SK-N-SH (cell line): ENCODE results near the gene CASK. TPM values are rescaled to one million over a fixed set of nuclear protein-coding genes. Genes with fewer than 3 reads are reported as not detected.

ENCODE experiments used
- CTCF ChIA-PET: fragments of 300-600, 350-600 bp; formaldehyde crosslinking; extraction: SDS; loops from one replicate; lab custom pipeline; 2021; lab: Yijun Ruan, JAX
- POLR2A ChIA-PET: fragments of 350-600 bp; sonication (Branson Sonifier 250); formaldehyde crosslinking; extraction: SDS; loops from one replicate; lab custom pipeline; 2020; ENCODE audit warnings: antibody characterized with exemption, inconsistent platforms; lab: Yijun Ruan, JAX
- DNase-seq: peaks from one replicate; pipeline ENCODE4 v3.0.0; 2012
- H2AFZ ChIP-seq: fragments of 200-600 bp; sonication (generic); 2 replicates; pipeline ENCODE4 v1.8.1; 2016; ENCODE audit warnings: antibody characterized with exemption, mild to moderate bottlenecking, low read depth
- H3F3A ChIP-seq: fragments of 200-600 bp; sonication (generic); replicated peaks from 2 replicates; pipeline ENCODE3; 2016; ENCODE audit warnings: antibody characterized with exemption, mild to moderate bottlenecking; ENCODE audit not compliant: insufficient read depth
- H3K27ac ChIP-seq, 2 experiments: fragments of 200-500 bp in 1 of 2; fragments of 200-600 bp in 1 of 2; sonication (Bioruptor generic) in 1 of 2; sonication (generic), shearing (Covaris generic) in 1 of 2; 2 replicates each; pipeline versions ENCODE4 v1.5.1 to v1.6.1; 2014 to 2016; ENCODE audit warnings: low read depth in 2 of 2, inconsistent platforms in 1 of 2, low read length in 1 of 2, mild to moderate bottlenecking in 1 of 2, mixed read lengths in 1 of 2
- H3K27me3 ChIP-seq: fragments of 200-600 bp; sonication (generic), shearing (Covaris generic); 2 replicates; pipeline ENCODE4 v1.6.1; 2016; ENCODE audit warnings: mixed run types; ENCODE audit not compliant: insufficient read depth
- H3K36me3 ChIP-seq, 2 experiments: fragments of 200-500 bp in 1 of 2; fragments of 200-600 bp in 1 of 2; sonication (Bioruptor generic) in 1 of 2; sonication (generic) in 1 of 2; replicated peaks in 1 of 2; 2 replicates each; pipeline versions ENCODE3 to v1.5.1; 2014 to 2016; ENCODE audit warnings: low read length in 1 of 2, mild to moderate bottlenecking in 1 of 2; ENCODE audit not compliant: insufficient read depth in 2 of 2, control insufficient read depth in 1 of 2
- H3K4me1 ChIP-seq, 2 experiments: fragments of 200-500 bp in 1 of 2; fragments of 200-600 bp in 1 of 2; sonication (Bioruptor generic) in 1 of 2; sonication (generic), shearing (Covaris generic) in 1 of 2; 2 replicates each; pipeline versions ENCODE4 v1.5.1 to v1.6.1; 2014 to 2016; ENCODE audit warnings: low read depth in 1 of 2, low read length in 1 of 2, mixed run types in 1 of 2; ENCODE audit not compliant: insufficient read depth in 2 of 2, control insufficient read depth in 1 of 2
- H3K4me2 ChIP-seq: fragments of 200-600 bp; sonication (generic), shearing (Covaris generic); 2 replicates; pipeline ENCODE4 v1.6.1; 2017; ENCODE audit warnings: mixed run types
- H3K4me3 ChIP-seq, 2 experiments: fragments of 200-500 bp in 1 of 2; fragments of 200-600 bp in 1 of 2; sonication (Bioruptor generic) in 1 of 2; sonication (generic), shearing (Covaris generic) in 1 of 2; 2 replicates each; pipeline versions ENCODE4 v1.5.1 to v1.8.1; 2014 to 2016; ENCODE audit warnings: low read depth in 2 of 2, inconsistent platforms in 1 of 2, low read length in 1 of 2, mild to moderate bottlenecking in 1 of 2, mixed read lengths in 1 of 2, moderate library complexity in 1 of 2
- H3K79me2 ChIP-seq: fragments of 200-600 bp; sonication (generic); 2 replicates; pipeline ENCODE4 v1.8.1; 2017; ENCODE audit warnings: mild to moderate bottlenecking; ENCODE audit not compliant: insufficient read depth
- H3K9ac ChIP-seq: fragments of 200-600 bp; sonication (generic); 2 replicates; pipeline ENCODE4 v1.6.1; 2017; ENCODE audit warnings: mixed run types
- H3K9me2 ChIP-seq: fragments of 200-600 bp; sonication (generic); 2 replicates; pipeline ENCODE4 v1.6.1; 2017; ENCODE audit warnings: mixed run types
- H3K9me3 ChIP-seq: fragments of 200-600 bp; sonication (generic); 2 replicates; pipeline ENCODE4 v1.6.1; 2017; ENCODE audit warnings: mixed run types, mild to moderate bottlenecking, moderate library complexity
- H4K20me1 ChIP-seq: fragments of 200-600 bp; sonication (generic); 2 replicates; pipeline ENCODE4 v1.6.1; 2017; ENCODE audit warnings: mild to moderate bottlenecking, mixed run types; ENCODE audit not compliant: insufficient read depth
- FOSL2 ChIP-seq: IDR thresholded peaks from 2 replicates; pipeline ENCODE4 v1.4.0; 2012; ENCODE audit warnings: low read depth, mild to moderate bottlenecking, moderate library complexity, borderline replicate concordance
- FOXJ3 ChIP-seq: sonication (generic); formaldehyde crosslinking; IDR thresholded peaks from 2 replicates; pipeline ENCODE4 v1.5.1; 2020; ENCODE audit warnings: mild to moderate bottlenecking, missing genetic modification reagents
- FOXM1 ChIP-seq: IDR thresholded peaks from 2 replicates; pipeline ENCODE4 v1.4.0; 2012; ENCODE audit warnings: low read depth, mild to moderate bottlenecking
- GABPA ChIP-seq: IDR thresholded peaks from 2 replicates; pipeline ENCODE4 v1.4.0; 2012; ENCODE audit warnings: low read depth, mild to moderate bottlenecking
- MEF2A ChIP-seq: IDR thresholded peaks from 2 replicates; pipeline ENCODE4 v1.4.0; 2012; ENCODE audit warnings: low read depth, borderline replicate concordance
- MXI1 ChIP-seq: IDR thresholded peaks from 2 replicates; pipeline ENCODE4 v1.6.1; 2012; ENCODE audit warnings: mild to moderate bottlenecking, low read depth, low read length, improper control_type of control experiment
- NRF1 ChIP-seq: IDR thresholded peaks from 2 replicates; pipeline ENCODE4 v1.6.1; 2012; ENCODE audit warnings: low read depth, mild to moderate bottlenecking, low read length
- PBX3 ChIP-seq: IDR thresholded peaks from 2 replicates; pipeline ENCODE4; 2012
- RXRA ChIP-seq: IDR thresholded peaks from 2 replicates; pipeline ENCODE4 v1.4.0; 2012; ENCODE audit warnings: low read depth, mild to moderate bottlenecking, borderline replicate concordance
- USF2 ChIP-seq: fragments of 150-350 bp; IDR thresholded peaks from 2 replicates; pipeline ENCODE4 v1.6.1; 2017; ENCODE audit warnings: antibody characterized with exemption, low read length, low read depth, borderline replicate concordance
- YY1 ChIP-seq: IDR thresholded peaks from 2 replicates; pipeline ENCODE4 v1.4.0; 2012; ENCODE audit warnings: low read depth, mild to moderate bottlenecking
- ZBTB33 ChIP-seq: IDR thresholded peaks from 2 replicates; pipeline ENCODE4 v1.4.0; 2012; ENCODE audit warnings: low read depth, borderline replicate concordance
- WGBS: methylation state at CpG from one replicate; pipeline ENCODE4 v1.1.6; 2017; ENCODE audit warnings: low lambda C conversion rate; 5-methylcytosine and 5-hydroxymethylcytosine counted together
- polyA plus RNA-seq, 3 experiments: library from polyadenylated mRNA; depleted of rRNA; stranded (reverse); fragments of >200 nt; gene quantifications; 2 replicates each; pipeline ENCODE4 v1.2.3, GENCODE V29; 2012

Gene CASK
- polyA plus RNA-seq, 1 of the 3 experiments (the other 2 are of a cell fraction) = 7.0 TPM

GRCh38 chrX:41716767-41717473 lies 206.4 kb downstream of the CASK start:
- no peaks in the 10 kb centered on the region for H4K20me1 ChIP-seq
- H3K27ac ChIP-seq = no peak overlapping the region
- H3K4me3 ChIP-seq = no peak overlapping the region
- no peak overlapping the region for H3K4me2 ChIP-seq
- H3K36me3 ChIP-seq = no peaks in the 10 kb centered on the region
- no peaks in the 10 kb centered on the region for H3K9me3 ChIP-seq
- no peaks in the 10 kb centered on the region for H3K27me3 ChIP-seq
- DNase-seq = no peak
- no peak overlapping the region for H2AFZ ChIP-seq
- POLR2A ChIA-PET = no interaction called here
- TF ChIP-seq NRF1 (no peak), GABPA (no peak)
- H3K9ac ChIP-seq = no peak overlapping the region
- H3K9me2 ChIP-seq = no peaks in the 10 kb centered on the region
- no peaks in the 10 kb centered on the region for H3K4me1 ChIP-seq
- CTCF ChIA-PET = no interaction called here
- 49% methylated on average over 12 of the region's 12 CpGs for WGBS
- H3F3A ChIP-seq = no peaks in the 10 kb centered on the region
- no peaks in the 10 kb centered on the region for H3K79me2 ChIP-seq

GRCh38 chrX:41716222-41716621 lies 207.1 kb downstream of the CASK start:
- no peak for DNase-seq
- POLR2A ChIA-PET = no interaction called here
- Histone ChIP-seq H3K9ac (no peak overlapping the region), H3K4me1 (no peaks in the 10 kb centered on the region), H3K36me3 (no peaks in the 10 kb centered on the region), H3K9me2 (no peaks in the 10 kb centered on the region), H3K27me3 (no peaks in the 10 kb centered on the region), H2AFZ (no peak overlapping the region), H3K79me2 (no peaks in the 10 kb centered on the region), H3K9me3 (no peaks in the 10 kb centered on the region), H3K27ac (no peak overlapping the region), H3K4me2 (no peak overlapping the region), H3F3A (no peaks in the 10 kb centered on the region), H3K4me3 (no peak overlapping the region), H4K20me1 (no peaks in the 10 kb centered on the region)
- CTCF ChIA-PET = no interaction called here
- no peak for TF ChIP-seq NRF1
- TF ChIP-seq FOXM1 = no peak
- TF ChIP-seq MEF2A = no peak
- TF ChIP-seq PBX3 = no peak
- no peak for TF ChIP-seq ZBTB33
- no peak for TF ChIP-seq USF2
- TF ChIP-seq RXRA = no peak
- TF ChIP-seq YY1 = no peak
- TF ChIP-seq FOXJ3 (CRISPR knock-in tag) = no peak
- no peak for TF ChIP-seq MXI1
- TF ChIP-seq FOSL2 = no peak
- WGBS = 55% methylated on average over 5 of the region's 5 CpGs
